BJ (cell line): ENCODE measurements around the gene PRPF8. TPM values are rescaled to one million over a fixed set of nuclear protein-coding genes. Genes with fewer than 3 reads are reported as not detected.

ENCODE experiments used
- CTCF ChIA-PET: fragments of 350-600 bp; formaldehyde crosslinking; extraction: SDS; loops from one replicate; lab custom pipeline; 2021; ENCODE audit warnings: antibody characterized with exemption, inconsistent platforms; lab: Yijun Ruan, JAX
- POLR2A ChIA-PET: fragments of 300-600 bp; sonication (Branson Sonifier 250); formaldehyde crosslinking; extraction: SDS; loops from one replicate; lab custom pipeline; 2021; ENCODE audit warnings: antibody characterized with exemption; lab: Charles Lee
- DNase-seq: peaks from one replicate; pipeline ENCODE4 v3.0.0-alpha.2; 2011; ENCODE audit warnings: low read depth
- H3K27me3 ChIP-seq: 2 replicates; pipeline ENCODE4 v1.6.0; 2011; ENCODE audit warnings: low read length; ENCODE audit not compliant: control insufficient read depth, insufficient read depth
- H3K36me3 ChIP-seq: 2 replicates; pipeline ENCODE4 v1.5.1; 2011; ENCODE audit warnings: low read length; ENCODE audit not compliant: control insufficient read depth, insufficient read depth
- H3K4me3 ChIP-seq: 2 replicates; pipeline ENCODE4 v1.5.1; 2011; ENCODE audit warnings: low read depth, mild to moderate bottlenecking, control low read depth, low read length
- CTCF ChIP-seq: IDR thresholded peaks from 2 replicates; pipeline ENCODE4 v1.5.1; 2011; ENCODE audit warnings: low read depth, mild to moderate bottlenecking, control low read depth, inconsistent platforms, low read length, moderate library complexity; ENCODE audit not compliant: insufficient read depth
- polyA plus RNA-seq: library from polyadenylated mRNA; depleted of rRNA; stranded (reverse); fragments of >200 nt; gene quantifications from 2 replicates; pipeline ENCODE4 v1.2.3, GENCODE V29; 2011

The PRPF8 gene
- polyA plus RNA-seq, 1 experiment: 194 TPM

DNA sequence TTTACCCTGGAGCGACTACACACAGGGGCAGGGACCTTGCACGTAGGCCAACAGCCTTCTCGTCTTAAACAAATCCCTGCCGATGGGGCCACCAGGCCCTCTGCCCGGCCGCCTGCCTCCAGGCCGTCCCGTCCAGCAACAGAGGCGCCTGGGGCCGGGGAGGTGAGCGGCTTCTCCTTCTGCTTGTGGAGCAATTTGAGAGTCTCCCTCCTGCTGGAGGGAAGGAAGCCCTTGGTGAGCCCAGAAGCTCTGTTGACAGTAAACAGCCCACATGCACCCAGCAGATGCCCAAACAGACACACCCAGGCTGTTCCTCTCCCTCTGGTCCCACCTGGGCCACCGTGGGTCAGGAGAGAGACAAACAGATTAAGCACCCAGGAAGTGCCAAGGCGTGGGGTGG is 64.2 kb downstream of the PRPF8 start:
- Histone ChIP-seq H3K4me3 (no peak overlapping the region), H3K36me3 (no peaks in the 10 kb centered on the region), H3K27me3 (no peaks in the 10 kb centered on the region)
- POLR2A ChIA-PET: no interaction called here
- no peak for DNase-seq
- no peak for TF ChIP-seq CTCF
- CTCF ChIA-PET: no interaction called here

DNA sequence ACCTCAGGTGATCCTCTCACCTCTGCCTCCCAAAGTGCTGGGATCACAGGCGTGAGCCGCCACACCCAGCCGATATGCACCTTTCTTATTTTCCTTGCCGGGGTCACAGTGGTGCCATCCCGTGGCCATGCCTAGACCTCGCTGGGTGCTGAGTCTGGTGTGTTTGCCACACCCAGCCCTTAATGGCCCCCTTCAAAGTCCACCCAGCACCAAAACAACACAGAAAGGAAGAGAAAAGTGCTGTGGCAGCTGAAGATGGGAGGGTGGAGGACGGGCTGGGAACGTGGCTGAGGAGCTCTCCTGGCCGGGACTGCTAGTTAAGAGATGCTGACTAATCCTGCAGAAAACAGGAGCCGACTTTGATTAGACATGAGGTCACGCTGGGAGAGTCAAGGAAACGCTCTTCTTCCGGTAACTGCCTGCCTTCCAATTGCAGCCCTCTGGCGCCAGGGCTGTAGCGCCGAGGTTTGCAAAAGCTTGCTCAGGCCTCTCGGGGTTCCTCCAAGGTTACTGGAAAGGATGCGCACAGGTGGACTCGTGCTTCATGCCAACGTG is 67.0 kb downstream of the PRPF8 start:
- CTCF ChIA-PET: interaction anchor here (1.0 to 2.3 kb wide), 4 partner anchors 12 to 43 kb away, joined by 3 to 10 read pairs (median 5); partner anchors contain the start of genes RILP and SLC43A2
- no peak for TF ChIP-seq CTCF
- POLR2A ChIA-PET: no interaction called here
- DNase-seq: no peak
- Histone ChIP-seq H3K27me3 (no peaks in the 10 kb centered on the region), H3K36me3 (no peaks in the 10 kb centered on the region), H3K4me3 (no peak overlapping the region)

DNA sequence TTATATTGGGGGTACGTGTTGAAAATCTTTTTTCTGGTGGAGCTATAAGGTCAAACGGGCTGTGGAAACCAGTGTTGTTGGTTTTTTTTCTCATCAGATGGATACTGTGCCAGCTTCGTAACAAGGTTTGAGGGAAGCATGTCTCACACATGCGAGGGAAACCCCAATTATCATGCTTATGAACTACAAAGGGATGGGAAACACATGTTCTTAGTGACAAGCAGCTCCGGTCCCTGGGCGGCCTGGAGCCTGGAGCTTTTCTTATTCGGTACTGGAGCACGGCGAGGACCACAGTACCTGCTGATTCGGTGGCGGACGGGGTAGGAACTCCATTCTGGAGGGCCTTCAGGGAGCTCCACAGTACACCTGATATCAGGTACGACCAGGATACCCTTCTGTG is 68.6 kb downstream of the PRPF8 start:
- H3K4me3 ChIP-seq: no peak overlapping the region
- H3K36me3 ChIP-seq: no peaks in the 10 kb centered on the region
- TF ChIP-seq CTCF: no peak
- ChIA-PET POLR2A (no interaction called here), CTCF (interaction anchor here (0.9 kb wide), 1 partner anchor 9 kb away, joined by 3 read pairs; no protein-coding TSS in a partner anchor)
- no peaks in the 10 kb centered on the region for H3K27me3 ChIP-seq
- DNase-seq: no peak

GRCh38 chr17:1612400-1612799 is 72.3 kb downstream of the PRPF8 start:
- no peak for TF ChIP-seq CTCF
- ChIA-PET CTCF (interaction anchor here (0.6 to 1.3 kb wide), 2 partner anchors 35 to 38 kb away, joined by 3 read pairs; no protein-coding TSS in a partner anchor), POLR2A (no interaction called here)
- H3K36me3 ChIP-seq: no peaks in the 10 kb centered on the region
- no peak overlapping the region for H3K4me3 ChIP-seq
- H3K27me3 ChIP-seq: no peaks in the 10 kb centered on the region
- no peak for DNase-seq

- H3K36me3 ChIP-seq: no peaks in the 10 kb centered on the region
- H3K27me3 ChIP-seq: no peaks in the 10 kb centered on the region
- no peak for DNase-seq
- POLR2A ChIA-PET: no interaction called here
- H3K4me3 ChIP-seq: no peak overlapping the region
- CTCF ChIA-PET: interaction anchor here (1.2 kb wide), 1 partner anchor 37 kb away, joined by 3 read pairs; no protein-coding TSS in a partner anchor
- TF ChIP-seq CTCF: no peak
These were observed 73.0 kb downstream of the PRPF8 start for GRCh38 chr17:1611715-1612114.
